ENCODE data around the gene ARHGEF1.

Gene ARHGEF1

DNA sequence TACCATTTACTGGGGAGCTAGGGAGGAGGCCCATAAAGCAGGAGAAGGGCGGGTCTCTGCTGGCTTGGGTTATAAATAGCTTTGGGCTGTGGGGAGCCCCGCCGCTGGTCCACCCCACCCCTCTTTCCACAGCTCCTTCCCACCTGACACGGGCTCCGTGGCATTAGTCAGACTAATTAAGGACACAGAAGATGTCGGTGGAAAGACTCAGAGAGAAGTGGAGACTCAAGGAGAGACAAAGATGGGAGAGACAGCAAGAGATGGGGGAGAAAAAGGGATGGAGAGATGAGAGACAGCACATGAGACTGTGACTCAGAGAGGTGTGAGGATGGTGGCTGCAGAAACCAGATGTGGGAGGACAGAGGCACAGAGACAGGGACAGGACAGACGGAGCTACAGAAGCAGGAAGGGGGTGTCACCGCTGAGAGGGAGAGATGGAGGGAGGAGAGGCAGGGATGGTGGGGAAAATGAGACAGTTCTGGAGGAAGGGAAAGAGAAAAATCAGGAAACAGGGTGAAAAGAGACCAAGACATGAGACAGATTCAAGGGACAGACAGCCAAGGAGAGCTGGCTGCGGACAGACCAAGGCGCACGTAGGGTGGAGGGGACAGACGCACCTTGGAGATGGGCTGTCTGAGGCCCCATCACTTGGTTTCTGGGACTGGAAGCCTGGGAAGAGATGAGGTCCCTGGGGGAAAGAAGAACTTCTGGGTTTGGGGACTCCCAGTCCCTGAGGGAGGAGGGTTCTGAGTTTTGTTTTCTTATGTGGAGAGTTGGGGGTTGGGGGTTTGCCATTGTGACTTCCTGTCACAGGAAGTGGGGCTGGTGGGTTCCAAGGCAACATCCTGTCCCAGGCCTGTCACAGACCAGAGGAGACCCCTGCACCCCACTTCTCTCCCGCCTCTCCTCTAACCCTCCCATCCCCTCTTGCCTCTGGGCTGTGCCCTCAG, 4.1 kb downstream of the ARHGEF1 start:
- no peak for DNase-seq

DNA sequence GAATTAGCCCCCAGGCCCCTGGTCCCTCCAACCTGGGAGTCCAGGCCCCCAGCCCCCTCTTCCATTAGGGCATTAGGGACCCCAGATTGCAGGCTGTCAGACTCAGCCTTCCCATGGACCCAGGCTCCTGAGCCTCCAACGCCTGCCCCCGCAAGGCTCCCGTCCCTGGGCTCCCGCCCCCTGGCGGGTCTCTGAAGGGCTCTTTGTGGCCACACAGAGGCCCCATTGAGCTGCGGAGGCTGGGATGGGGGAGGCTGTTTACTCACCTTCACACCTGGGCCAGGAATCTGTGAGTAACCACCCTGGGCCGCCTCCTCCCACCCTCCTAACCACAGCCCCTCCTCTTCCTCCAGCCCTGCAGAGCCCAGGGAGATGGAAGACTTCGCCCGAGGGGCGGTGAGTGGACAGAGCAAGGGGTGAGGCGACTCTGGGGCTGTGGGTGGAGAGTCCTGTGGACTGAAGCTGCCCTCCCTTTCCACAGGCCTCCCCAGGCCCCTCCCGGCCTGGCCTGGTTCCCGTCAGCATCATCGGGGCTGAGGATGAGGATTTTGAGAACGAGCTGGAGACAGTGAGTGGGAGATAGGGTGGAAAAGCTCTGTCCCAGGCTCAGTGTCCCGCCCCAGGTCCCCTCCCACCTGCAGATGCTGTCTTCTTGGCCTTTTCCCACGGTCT, 4.9 kb downstream of the ARHGEF1 start:
- no peak for DNase-seq

GRCh38 chr19:41888926-41889325, 5.9 kb downstream of the ARHGEF1 start:
- DNase-seq = no peak

- DNase-seq = no peak
These were observed 6.9 kb downstream of the ARHGEF1 start for GRCh38 chr19:41889896-41890295.

- no peak for DNase-seq
These were observed 8.0 kb downstream of the ARHGEF1 start for GRCh38 chr19:41890936-41891335.

- no peak for DNase-seq
These were observed 9.4 kb downstream of the ARHGEF1 start for GRCh38 chr19:41892173-41892902.

- no peak for DNase-seq
These were observed 10.9 kb downstream of the ARHGEF1 start for GRCh38 chr19:41893899-41894298.

DNA sequence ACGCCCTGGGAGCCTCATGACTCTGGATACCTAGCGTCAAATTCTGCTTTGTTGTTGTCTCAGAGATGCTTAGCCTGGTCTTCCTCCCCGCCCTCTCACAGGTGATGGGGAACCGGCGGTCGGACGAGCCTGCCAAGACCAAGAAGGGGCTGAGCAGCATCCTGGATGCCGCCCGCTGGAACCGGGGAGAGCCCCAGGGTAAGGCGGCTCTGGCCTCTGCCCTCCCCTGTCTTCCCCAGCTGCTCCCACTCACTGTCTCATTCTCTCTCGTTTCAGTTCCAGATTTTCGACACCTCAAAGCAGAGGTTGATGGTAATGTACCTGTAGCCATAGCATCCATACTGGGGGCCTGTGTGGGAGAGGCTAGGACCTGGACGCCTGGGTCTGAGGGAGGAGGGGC, 11.4 kb downstream of the ARHGEF1 start:
- no peak for DNase-seq

DNA sequence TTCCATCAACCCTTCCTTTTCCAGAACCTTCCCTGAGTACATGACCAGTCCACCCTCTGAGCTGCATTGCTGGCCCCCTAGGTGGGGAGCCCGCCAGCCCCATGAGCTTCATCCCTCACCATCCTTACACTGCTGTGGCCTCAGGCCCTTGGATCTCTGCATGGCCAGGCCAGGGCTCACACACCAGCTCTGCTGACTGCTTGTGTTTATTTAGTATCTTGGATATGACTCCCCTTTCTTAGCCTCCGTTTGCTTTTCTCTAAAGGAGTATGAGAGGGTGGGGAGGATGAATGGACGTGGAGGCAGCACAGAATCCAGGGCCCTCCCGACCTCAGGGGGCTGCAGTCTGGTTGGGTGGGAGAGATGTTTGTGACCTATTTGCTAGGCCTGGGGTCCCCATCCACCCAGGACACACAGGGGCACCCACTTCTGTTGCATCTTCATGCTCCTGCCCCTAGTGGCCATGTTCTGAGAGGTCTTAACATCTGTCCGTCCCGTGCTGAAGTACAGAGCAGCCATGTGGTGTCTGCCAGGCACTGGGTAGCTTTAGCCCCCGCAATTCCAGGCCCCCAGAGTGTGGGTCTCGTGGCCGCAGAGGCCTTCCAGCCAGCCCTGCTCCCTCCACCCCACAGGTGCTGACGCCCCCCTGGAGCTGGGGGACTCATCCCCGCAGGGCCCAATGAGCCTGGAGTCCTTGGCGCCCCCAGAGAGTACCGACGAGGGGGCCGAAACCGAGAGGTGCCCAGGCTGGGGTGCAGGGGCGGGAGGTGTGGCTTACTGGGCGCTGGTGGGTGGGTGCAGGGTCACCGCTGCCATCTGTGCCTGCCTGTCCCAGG, 13.0 kb downstream of the ARHGEF1 start:
- DNase-seq = no peak

GRCh38 chr19:41896581-41896942, 13.6 kb downstream of the ARHGEF1 start:
- DNase-seq = no peak

DNA sequence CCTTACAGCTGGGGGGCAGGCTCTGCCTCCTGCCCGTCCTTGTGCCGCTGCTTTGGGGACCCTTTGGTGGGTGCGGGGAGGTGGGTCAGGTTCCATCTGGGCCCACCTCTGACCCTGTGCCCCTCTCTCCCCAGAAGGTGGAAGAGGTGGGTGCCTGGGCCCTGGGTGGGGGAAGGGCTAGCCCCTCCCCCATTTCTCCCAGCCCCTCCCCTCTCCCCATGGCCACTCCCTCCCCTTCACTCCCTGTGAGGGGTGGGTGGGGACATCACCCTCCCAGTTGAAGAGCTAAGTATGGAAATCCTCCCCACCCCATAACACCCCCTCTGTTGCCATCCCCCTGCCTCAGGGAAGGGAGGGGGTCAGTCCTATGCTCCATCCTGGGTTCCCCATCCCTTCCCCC, 14.2 kb downstream of the ARHGEF1 start:
- no peak for DNase-seq

DNA sequence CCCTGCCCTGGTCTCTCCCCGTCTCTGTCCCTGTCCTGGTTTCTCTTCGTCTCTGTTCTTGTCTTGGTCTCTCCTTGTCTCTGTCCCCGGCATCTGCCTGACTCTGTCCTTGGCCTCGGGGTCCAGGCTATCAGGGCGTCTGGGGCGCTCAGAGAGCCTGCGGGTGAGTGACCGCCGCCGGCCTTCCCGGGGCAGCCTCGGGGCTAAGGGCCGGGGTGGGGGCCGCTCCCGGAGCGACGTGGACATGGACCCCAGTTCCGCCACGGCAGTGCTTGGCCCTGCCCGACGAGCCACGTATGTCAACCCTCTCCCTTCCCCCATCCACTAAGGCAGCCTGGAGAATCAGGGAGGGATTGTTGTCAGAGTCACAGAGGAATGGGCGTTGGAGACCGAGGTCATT, 14.8 kb downstream of the ARHGEF1 start:
- DNase-seq = no peak

DNA sequence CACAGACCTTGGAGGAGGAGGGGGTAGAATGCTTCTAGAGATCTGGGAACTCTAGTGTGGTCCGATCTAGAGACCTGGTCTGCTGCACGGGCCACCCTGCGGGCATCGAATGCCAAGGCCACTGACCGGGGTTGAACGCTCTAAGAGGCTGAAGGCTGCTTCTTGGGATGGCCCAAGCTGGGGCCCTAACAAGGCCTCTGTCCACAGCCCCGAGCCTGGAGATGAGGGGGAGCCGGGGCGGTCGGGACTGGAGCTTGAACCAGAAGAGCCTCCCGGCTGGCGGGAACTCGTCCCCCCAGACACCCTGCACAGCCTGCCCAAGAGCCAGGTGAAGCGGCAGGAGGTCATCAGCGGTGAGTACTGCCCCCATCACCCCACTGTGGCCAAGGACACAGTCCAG, 15.3 kb downstream of the ARHGEF1 start:
- no peak for DNase-seq

DNA sequence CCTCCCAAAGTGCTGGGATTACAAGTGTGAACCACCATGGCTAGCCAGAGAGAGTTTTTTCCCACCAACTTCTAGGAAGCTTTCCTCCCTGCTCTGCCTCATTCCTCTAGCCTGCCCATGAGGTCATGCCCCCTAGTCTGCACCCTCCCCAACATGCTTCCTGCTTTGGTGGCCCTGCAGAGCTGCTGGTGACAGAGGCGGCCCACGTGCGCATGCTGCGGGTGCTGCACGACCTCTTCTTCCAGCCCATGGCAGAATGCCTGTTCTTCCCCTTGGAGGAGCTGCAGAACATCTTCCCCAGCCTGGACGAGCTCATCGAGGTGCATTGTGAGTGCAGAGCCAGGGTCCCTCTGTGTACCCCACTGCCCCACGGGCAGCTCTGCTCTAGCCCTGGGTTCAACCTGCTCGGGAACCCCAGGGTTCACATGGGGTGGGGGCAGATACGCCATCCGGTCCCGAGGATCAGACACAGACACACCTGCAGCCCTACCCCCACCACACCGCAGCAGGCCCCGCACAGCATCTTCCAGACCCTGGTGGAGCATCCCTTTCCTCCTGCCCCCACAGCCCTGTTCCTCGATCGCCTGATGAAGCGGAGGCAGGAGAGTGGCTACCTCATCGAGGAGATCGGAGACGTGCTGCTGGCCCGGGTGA, 18.9 kb downstream of the ARHGEF1 start:
- DNase-seq = no peak

DNA sequence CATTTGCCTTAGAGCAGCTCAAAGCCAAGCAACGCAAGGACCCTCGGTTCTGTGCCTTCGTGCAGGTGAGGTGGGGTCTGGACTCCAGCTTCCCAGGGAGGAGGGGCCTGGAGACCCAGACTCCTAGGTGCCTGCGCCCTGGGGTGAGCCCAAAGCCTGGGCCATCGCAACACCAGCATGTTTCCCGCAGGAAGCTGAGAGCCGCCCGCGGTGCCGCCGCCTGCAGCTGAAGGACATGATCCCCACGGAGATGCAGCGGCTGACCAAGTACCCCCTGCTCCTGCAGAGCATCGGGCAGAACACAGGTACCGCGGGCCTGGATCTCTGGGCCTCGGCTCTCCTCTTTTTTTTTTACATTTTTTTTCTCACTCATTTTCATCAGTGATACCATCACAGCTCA, 19.6 kb downstream of the ARHGEF1 start:
- DNase-seq = no peak

- DNase-seq = no peak
These were observed 20.4 kb downstream of the ARHGEF1 start for GRCh38 chr19:41903193-41903953.

DNA sequence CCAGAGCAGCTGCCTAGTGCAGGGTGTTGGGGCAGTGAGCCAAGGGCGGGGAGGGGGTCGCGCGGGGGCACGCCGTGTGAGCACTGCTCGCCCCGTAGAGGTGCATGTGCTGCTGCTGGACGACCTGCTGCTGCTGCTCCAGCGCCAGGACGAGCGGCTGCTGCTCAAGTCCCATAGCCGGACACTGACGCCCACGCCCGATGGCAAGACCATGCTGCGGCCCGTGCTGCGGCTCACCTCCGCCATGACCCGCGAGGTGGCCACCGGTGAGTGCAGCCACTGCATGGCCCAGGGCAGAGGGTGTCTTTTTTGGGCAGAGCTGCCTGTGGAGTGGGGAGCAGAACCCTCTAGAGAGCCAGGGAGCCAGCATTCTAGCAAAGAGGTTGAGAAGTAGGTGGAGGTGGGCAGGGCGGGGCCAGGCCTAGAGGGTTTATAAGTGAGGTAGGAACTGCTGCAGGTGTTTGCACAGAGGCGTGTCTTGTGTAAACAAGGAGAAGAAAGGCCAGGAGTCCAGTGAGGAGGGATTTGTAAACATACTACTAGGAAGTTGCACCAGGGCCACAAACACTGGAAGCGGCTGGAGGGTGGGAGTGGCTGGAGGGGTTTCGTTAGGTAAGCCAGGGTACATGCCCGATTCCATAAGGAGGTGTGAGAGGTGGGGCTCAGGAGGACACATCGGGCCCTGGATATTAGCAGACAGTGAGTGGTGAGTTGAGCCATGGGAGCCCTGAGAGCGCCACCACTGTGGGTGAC, 21.3 kb downstream of the ARHGEF1 start:
- DNase-seq = no peak

DNA sequence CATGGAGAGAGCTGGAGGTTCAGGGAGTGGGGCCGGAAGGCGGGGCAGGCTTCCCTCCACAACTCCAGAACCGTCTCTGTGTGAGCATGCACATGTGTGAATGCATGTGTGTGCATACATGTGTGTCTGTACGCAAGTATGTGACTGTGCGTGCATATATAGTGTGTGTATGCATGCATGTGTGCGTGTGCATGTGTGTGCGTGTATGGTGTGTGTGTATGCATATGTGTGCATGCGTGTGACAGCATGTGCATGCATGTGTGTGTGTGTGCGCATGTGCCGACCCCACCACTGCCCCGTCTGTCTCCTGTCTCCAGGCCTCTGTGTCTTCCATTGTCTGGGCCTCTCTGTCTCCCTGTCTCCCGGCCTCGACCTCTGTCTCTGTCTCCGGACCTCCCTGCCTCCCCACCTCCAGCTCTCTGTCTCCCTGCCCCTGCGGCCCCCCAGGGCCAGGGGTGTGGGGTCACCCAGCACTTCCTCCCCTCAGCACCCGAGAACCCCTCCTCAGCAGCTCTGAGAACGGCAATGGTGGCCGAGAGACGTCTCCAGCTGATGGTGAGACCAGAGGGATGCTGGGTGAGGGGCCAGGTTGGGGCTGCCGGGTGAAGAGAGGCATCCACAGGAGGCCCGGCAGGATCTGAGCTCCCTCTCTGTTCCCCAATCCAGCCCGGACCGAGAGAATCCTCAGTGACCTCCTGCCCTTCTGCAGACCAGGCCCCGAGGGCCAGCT, 22.5 kb downstream of the ARHGEF1 start:
- DNase-seq = no peak

GRCh38 chr19:41906271-41906670, 23.3 kb downstream of the ARHGEF1 start:
- DNase-seq = no peak
